ENCODE measurements around the gene BBLN.
"Not testable (repeated sequence)": the region's sequence is repeated elsewhere in the genome, so short reads cannot be mapped to it uniquely, and the experiment has no call there.

The BBLN gene, protein sequence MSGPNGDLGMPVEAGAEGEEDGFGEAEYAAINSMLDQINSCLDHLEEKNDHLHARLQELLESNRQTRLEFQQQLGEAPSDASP

GRCh38 chr9:128159784-128160602 is at the start of gene BBLN:
Gene BBLN, plus strand, starts transcription at chr9:128160265. Its CDS starts 143 bp downstream, at chr9:128160408.
- Histone ChIP-seq H3K9me3 (ENCODE audit: control insufficient read depth, insufficient read depth, low read length) (no peaks in the 10 kb centered on the region), H3K36me3 (ENCODE audit: insufficient read depth, low read length) (no peaks in the 10 kb centered on the region), H3K9ac (ENCODE audit: low read depth, low read length) (peak within 1 kb of the TSS; percentile 87), H3K4me1 (ENCODE audit: insufficient read depth, low read length) (0 out of 2 replicates have a peak, but pooled peaks cover 3% of the 10 kb centered on the region)

GRCh38 chr9:128111726-128112125 is 48.3 kb upstream of the BBLN start:
- H3K36me3 ChIP-seq (ENCODE audit: insufficient read depth, low read length) = peaks cover 10% of the 10 kb centered on the region; the same call in 1 of the 2 replicates
- H3K9me3 ChIP-seq (ENCODE audit: control insufficient read depth, insufficient read depth, low read length) = not testable (repeated sequence)

DNA sequence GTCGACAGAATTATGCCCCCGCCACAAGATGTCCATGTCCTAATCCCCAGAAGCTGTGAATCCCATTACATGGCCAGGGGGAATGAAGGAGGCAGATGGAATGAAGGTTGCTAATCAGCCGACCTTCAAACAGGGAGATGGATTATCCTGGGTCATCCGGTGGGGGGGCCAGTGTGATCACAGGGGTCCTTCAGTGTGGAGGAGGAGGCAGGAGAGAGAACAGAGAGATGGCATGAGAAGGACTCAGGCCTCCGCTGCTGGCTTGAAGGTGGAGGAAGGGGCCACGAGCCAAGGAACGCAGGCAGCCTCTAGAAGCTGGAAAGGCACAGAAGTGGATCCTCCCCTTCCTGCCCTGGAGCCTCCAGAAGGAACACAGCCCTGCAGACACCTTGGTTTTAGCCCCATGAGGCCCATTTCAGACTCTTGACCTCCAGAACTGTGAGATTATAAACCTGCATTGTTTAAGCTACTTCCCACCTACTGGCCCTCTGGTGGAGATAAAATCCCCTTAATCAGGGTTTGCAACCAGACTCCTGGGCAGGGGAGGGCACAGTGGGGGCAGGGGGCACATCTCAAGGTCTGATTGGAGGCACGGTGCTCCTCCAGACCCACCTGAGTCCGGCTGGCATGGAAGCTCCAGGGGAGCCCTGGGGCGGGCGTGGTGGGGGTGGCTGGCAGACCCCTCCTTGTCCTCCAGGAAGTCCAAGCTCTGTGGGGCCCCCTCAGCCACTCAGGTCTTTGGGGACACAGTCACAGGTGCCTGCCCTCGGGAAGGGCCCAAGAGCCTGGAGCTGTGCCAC is 46.3 kb upstream of the BBLN start:
- Histone ChIP-seq H3K9me3 (ENCODE audit: control insufficient read depth, insufficient read depth, low read length) (no peaks in the 10 kb centered on the region), H3K36me3 (ENCODE audit: insufficient read depth, low read length) (no peaks in the 10 kb centered on the region), H3K9ac (ENCODE audit: low read depth, low read length) (no peak overlapping the region), H3K4me1 (ENCODE audit: insufficient read depth, low read length) (peaks cover 6% of the 10 kb centered on the region; the same call in 1 of the 2 replicates)

More at GRCh38 chr9:128111726-128112125, 48.3 kb upstream of the BBLN start:
- not testable (repeated sequence) for H3K9ac ChIP-seq (ENCODE audit: low read depth, low read length); H3K4me1 ChIP-seq (ENCODE audit: insufficient read depth, low read length)

DNA sequence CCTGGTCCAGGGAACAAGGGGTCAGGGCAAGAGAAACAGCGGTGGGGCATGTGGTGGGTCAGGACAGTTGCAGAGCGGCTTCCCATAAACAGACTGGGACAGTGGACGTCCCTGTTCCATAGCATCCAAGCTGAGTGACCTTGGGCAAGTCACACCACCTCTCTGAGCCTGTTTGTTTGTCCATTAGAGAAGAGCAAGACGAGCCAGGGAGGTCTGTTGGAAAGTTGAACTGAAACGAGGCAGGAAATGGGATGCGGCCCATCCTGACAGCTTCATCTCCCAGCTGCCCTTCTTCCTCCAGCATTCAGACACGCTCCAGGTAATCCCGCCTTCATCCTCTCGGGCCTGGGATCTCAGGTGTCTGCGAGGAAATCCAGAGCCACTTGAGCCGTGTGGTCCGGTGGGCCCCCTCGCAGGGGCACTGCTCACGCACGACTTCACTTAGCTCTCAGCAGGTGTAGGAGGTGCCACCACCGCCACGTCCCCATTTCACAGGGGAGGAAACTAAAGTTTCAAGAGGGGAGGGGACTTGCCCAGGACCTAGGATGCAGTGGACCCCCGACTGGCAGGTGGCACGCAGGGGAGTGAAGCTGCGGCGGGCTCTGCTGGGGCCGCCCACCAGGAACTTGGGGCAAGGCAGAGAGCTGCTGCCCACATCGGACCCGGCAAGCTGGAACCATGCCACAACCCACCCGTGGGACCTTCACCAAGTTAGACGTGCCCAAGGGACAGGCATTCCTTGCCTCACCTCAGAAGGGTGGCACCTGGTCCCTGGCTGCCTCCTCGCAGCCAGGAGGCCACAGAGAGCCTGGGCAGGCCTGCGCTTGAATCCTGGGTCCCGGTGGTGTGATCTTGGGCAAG is 45.5 kb upstream of the BBLN start:
- no peak overlapping the region for H3K9ac ChIP-seq (ENCODE audit: low read depth, low read length)
- no peaks in the 10 kb centered on the region for H3K9me3 ChIP-seq (ENCODE audit: control insufficient read depth, insufficient read depth, low read length)
- no peaks in the 10 kb centered on the region for H3K36me3 ChIP-seq (ENCODE audit: insufficient read depth, low read length)
- peaks cover 6% of the 10 kb centered on the region; the same call in 1 of the 2 replicates for H3K4me1 ChIP-seq (ENCODE audit: insufficient read depth, low read length)

GRCh38 chr9:128115187-128116103 is 44.6 kb upstream of the BBLN start:
- H3K9ac ChIP-seq (ENCODE audit: low read depth, low read length) = no peak overlapping the region
- no peaks in the 10 kb centered on the region for H3K9me3 ChIP-seq (ENCODE audit: control insufficient read depth, insufficient read depth, low read length)
- H3K36me3 ChIP-seq (ENCODE audit: insufficient read depth, low read length) = no peaks in the 10 kb centered on the region
- H3K4me1 ChIP-seq (ENCODE audit: insufficient read depth, low read length) = peaks cover 6% of the 10 kb centered on the region; the same call in 1 of the 2 replicates

DNA sequence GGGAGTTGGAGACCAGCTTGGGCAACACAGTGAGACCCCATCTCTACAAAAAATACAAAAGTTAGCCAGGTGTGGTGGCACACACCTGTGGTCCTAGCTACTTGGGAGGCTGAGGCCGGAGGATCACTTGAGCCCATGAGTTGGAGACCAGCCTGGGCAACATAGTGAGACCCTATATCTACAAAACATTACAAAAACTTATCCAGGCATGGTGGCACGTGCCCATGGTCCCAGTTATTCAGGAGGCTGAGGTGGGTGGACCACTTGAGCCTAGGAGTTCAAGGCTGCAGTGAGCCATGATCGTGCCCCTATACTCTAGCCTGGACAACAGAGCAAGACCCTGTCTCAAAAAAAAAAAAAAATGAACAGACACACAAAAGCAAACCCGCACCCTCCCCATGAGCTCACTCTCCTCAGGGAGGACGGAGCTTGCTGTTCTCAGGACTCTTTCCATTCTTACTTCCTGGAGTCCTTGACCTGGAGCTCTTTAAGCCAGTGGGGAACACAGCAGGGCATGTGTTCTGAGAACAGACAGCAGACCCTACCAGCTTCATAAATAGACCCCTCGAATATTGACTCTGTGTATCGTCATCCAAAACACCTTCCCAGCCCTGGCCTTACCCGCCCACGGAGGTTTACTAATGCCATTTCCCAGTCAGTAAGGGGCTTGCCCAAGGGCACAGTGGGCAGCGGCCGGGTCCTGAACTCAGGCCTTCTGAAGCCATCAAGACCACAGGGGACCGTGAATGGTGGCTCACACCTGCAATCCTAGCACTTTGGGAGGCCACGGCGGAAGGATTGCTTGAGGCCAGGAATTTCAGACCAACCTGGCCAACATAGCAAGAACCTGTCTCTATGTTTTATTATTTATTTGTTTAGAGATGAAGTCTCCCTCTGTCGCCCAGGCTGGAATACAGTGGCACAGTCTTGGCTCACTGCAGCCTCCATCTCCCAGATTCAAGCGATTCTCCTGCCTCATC is 43.7 kb upstream of the BBLN start:
- no peaks in the 10 kb centered on the region for H3K9me3 ChIP-seq (ENCODE audit: control insufficient read depth, insufficient read depth, low read length)
- peaks cover 6% of the 10 kb centered on the region; the same call in 1 of the 2 replicates for H3K4me1 ChIP-seq (ENCODE audit: insufficient read depth, low read length)
- no peak overlapping the region for H3K9ac ChIP-seq (ENCODE audit: low read depth, low read length)
- H3K36me3 ChIP-seq (ENCODE audit: insufficient read depth, low read length) = no peaks in the 10 kb centered on the region

GRCh38 chr9:128117613-128118471 is 42.2 kb upstream of the BBLN start:
- Histone ChIP-seq H3K9ac (ENCODE audit: low read depth, low read length) (peak overlapping the region; percentile 14; the same call in 1 of the 2 replicates), H3K4me1 (ENCODE audit: insufficient read depth, low read length) (peaks cover 6% of the 10 kb centered on the region; the same call in 1 of the 2 replicates), H3K9me3 (ENCODE audit: control insufficient read depth, insufficient read depth, low read length) (no peaks in the 10 kb centered on the region), H3K36me3 (ENCODE audit: insufficient read depth, low read length) (no peaks in the 10 kb centered on the region)

GRCh38 chr9:128118472-128118857 is 41.6 kb upstream of the BBLN start:
- Histone ChIP-seq H3K9me3 (ENCODE audit: control insufficient read depth, insufficient read depth, low read length) (no peaks in the 10 kb centered on the region), H3K9ac (ENCODE audit: low read depth, low read length) (0 out of 2 replicates have a peak overlapping the region, but pooled peaks have one; percentile 14), H3K36me3 (ENCODE audit: insufficient read depth, low read length) (no peaks in the 10 kb centered on the region), H3K4me1 (ENCODE audit: insufficient read depth, low read length) (peaks cover 6% of the 10 kb centered on the region; the same call in 1 of the 2 replicates)

DNA sequence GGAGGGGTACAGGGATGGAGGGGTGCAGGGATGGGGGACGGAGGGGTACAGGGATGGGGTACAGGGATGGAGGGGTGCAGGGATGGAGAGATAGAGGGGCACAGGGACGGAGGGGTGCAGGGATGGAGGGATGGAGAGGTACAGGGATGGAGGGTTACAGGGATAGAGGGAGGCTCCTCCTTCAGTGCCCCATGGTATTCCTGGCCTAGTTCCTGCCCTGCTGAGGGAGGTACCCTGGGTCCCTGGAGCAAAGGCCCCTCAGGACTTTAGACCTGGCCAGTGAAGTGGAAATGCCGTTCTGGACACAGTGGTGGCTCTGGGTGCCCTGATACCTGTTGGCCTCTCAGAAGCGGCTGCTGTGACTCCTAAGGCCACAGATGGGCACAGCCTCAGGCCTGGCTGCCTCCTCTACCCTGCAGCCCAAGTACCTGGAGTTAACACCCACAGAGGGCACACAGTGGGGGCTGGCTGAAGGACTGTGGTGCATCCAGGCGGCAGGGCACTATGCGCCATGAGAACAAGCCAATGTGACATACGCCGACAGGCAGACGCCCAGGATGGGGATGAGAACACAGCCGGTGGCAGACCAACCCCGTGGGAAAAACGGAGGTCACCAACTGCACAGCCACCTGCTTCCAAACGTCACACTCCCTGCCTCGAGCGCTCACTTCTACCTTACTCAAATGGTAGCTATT is 40.9 kb upstream of the BBLN start:
- Histone ChIP-seq H3K9me3 (ENCODE audit: control insufficient read depth, insufficient read depth, low read length) (no peaks in the 10 kb centered on the region), H3K4me1 (ENCODE audit: insufficient read depth, low read length) (peaks cover 6% of the 10 kb centered on the region; the same call in 1 of the 2 replicates), H3K9ac (ENCODE audit: low read depth, low read length) (no peak overlapping the region), H3K36me3 (ENCODE audit: insufficient read depth, low read length) (no peaks in the 10 kb centered on the region)

DNA sequence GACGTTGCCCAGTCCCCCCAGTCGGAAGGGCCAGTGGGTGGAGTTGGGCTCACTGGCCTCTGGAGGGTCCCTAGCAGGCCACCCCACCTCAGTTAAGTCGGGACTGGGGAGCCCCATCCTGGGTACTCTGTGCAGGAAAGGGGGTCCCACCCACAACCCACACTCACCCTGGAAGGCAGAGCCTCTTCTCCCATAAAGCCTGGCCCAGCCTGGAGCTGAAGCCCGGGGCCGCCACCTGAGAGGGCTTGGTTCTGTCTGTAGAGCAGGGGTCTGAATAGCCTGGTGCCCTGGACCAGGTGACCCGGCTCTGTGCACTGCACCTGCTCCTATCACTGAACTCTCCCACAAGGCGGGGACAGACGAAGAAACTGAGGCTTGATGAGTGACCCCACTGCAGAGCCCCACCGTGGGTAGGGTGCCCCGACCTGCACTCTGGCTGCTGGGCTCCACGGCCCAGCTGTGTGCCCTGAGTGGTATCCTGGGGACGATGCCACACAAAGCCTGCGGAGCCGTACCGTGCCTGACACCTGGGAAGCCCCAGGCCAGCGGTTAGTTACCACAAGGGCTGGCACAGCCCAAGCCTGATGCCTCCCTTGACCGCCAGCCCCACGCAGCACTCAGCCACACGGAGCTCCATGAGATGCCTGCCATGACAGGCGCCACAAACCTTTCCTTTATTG is 39.9 kb upstream of the BBLN start:
- peaks cover 6% of the 10 kb centered on the region; the same call in 1 of the 2 replicates for H3K4me1 ChIP-seq (ENCODE audit: insufficient read depth, low read length)
- no peak overlapping the region for H3K9ac ChIP-seq (ENCODE audit: low read depth, low read length)
- peaks cover 3% of the 10 kb centered on the region; the same call in 1 of the 2 replicates for H3K36me3 ChIP-seq (ENCODE audit: insufficient read depth, low read length)
- H3K9me3 ChIP-seq (ENCODE audit: control insufficient read depth, insufficient read depth, low read length) = no peaks in the 10 kb centered on the region
